ENCODE data around the gene STK39. TPM values are rescaled to one million over a fixed set of nuclear protein-coding genes. Genes with fewer than 3 reads are reported as not detected.

The STK39 gene
- total and polyA plus RNA-seq, 9 of the 15 experiments (the other 6 are each of a cell fraction or from before 2014, with no cell fraction given): 0.19 to 0.76 (median 0.51) TPM

DNA sequence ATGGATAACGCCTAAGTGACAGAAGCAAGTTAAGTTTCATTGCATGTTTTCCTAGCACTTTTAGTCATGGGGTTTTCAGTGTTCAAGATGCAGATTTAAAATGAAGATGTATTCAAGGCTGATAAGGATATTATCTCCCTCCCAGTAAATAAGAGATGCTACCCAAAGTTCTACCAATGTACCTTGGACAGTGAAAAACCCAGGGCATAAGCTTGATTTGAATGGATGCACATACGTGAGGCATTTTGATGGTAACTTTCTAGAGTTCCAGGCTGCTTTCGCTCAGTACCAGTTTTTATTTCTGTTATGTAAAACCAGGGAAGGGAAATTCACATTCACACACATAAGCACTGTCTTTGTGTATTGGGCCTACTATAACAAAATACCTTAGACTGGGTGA, 90.3 kb downstream of the STK39 start:
- Histone ChIP-seq H3K9me1 (ENCODE audit: control insufficient read depth, insufficient read depth, low read length) (no peaks in the 10 kb centered on the region), H3K27me3 (ENCODE audit: control insufficient read depth in 2 of 2, insufficient read depth in 2 of 2, low read length in 2 of 2) (peaks cover 0 to 7% of the 10 kb centered on the region in 2 experiments; a peak in 1 of 5 replicates), H3K4me2 (ENCODE audit: insufficient read depth, low read length) (no peak overlapping the region), H3K27ac (ENCODE audit: extremely low read depth, low read depth, low read length) (no peak overlapping the region), H3K9me3 (replicated peaks; ENCODE audit: control insufficient read depth, insufficient read depth, low read depth, low read length) (no peaks in the 10 kb centered on the region), H2AFZ (ENCODE audit: low read depth, low read length) (no peak overlapping the region), H4K20me1 (replicated peaks; ENCODE audit: control insufficient read depth, insufficient read depth, low read length) (no peaks in the 10 kb centered on the region), H3K4me3 (no peak overlapping the region), H3K4me1 (replicated peaks in 1 of 2; ENCODE audit: control insufficient read depth in 2 of 2, insufficient read depth in 2 of 2, low read length in 2 of 2) (no peaks in the 10 kb centered on the region), H3K36me3 (ENCODE audit: control insufficient read depth, insufficient read depth, low read length) (no peaks in the 10 kb centered on the region), H3K79me2 (ENCODE audit: control insufficient read depth, insufficient read depth, low read length) (no peaks in the 10 kb centered on the region), H3K9ac (ENCODE audit: insufficient read depth in 1 of 2, low read depth in 2 of 2, low read length in 2 of 2) (no peak overlapping the region)
- no TSS peak for BruUV-seq (replicated peaks)
- FAIRE-seq: no peak
- no peak for ATAC-seq
- ChIA-PET POLR2A (interaction anchor here (0.6 to 0.7 kb wide), 2 partner anchors 35 to 1714 kb away, joined by 3 read pairs; no protein-coding TSS in a partner anchor), CTCF (ENCODE audit: low intra/inter-chr PET ratio) (no interaction called here)
- intact Hi-C loops (cut with micrococcal nuclease): no loop called here
- in situ Hi-C loops (cut with MboI): no loop called here
- WGBS (ENCODE audit: insufficient coverage, low coverage, missing lambda C conversion rate): 0% methylated on average over 3 of the region's 3 CpGs
- DNase-seq (ENCODE audit: extremely low read depth in 1 of 4, low spot score in 3 of 4): no peak
- TF ChIP-seq NCOA1 (IDR thresholded peaks at IDR 0.05; ENCODE audit: low read depth): no peak
- no peak for TF ChIP-seq SETDB1 (IDR thresholded peaks at IDR 0.05; ENCODE audit: low read length)
- TF ChIP-seq, protein P1, sequence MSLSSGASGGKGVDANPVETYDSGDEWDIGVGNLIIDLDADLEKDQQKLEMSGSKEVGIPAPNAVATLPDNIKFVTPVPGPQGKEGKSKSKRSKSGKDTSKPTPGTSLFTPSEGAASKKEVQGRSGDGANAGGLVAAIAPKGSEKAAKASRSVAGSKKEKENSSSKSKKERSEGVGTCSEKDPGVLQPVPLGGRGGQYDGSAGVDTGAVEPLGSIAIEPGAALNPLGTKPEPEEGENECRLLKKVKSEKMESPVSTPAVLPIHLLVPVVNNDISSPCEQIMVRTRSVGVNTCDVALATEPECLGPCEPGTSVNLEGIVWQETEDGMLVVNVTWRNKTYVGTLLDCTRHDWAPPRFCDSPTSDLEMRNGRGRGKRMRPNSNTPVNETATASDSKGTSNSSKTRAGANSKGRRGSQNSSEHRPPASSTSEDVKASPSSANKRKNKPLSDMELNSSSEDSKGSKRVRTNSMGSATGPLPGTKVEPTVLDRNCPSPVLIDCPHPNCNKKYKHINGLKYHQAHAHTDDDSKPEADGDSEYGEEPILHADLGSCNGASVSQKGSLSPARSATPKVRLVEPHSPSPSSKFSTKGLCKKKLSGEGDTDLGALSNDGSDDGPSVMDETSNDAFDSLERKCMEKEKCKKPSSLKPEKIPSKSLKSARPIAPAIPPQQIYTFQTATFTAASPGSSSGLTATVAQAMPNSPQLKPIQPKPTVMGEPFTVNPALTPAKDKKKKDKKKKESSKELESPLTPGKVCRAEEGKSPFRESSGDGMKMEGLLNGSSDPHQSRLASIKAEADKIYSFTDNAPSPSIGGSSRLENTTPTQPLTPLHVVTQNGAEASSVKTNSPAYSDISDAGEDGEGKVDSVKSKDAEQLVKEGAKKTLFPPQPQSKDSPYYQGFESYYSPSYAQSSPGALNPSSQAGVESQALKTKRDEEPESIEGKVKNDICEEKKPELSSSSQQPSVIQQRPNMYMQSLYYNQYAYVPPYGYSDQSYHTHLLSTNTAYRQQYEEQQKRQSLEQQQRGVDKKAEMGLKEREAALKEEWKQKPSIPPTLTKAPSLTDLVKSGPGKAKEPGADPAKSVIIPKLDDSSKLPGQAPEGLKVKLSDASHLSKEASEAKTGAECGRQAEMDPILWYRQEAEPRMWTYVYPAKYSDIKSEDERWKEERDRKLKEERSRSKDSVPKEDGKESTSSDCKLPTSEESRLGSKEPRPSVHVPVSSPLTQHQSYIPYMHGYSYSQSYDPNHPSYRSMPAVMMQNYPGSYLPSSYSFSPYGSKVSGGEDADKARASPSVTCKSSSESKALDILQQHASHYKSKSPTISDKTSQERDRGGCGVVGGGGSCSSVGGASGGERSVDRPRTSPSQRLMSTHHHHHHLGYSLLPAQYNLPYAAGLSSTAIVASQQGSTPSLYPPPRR (CRISPR knock-in tag; IDR thresholded peaks at IDR 0.05; ENCODE audit: borderline replicate concordance): no peak
- TF ChIP-seq TFAM (CRISPR knock-in tag; conservative IDR thresholded peaks at IDR 0.05): no peak
- TF ChIP-seq, protein P2, sequence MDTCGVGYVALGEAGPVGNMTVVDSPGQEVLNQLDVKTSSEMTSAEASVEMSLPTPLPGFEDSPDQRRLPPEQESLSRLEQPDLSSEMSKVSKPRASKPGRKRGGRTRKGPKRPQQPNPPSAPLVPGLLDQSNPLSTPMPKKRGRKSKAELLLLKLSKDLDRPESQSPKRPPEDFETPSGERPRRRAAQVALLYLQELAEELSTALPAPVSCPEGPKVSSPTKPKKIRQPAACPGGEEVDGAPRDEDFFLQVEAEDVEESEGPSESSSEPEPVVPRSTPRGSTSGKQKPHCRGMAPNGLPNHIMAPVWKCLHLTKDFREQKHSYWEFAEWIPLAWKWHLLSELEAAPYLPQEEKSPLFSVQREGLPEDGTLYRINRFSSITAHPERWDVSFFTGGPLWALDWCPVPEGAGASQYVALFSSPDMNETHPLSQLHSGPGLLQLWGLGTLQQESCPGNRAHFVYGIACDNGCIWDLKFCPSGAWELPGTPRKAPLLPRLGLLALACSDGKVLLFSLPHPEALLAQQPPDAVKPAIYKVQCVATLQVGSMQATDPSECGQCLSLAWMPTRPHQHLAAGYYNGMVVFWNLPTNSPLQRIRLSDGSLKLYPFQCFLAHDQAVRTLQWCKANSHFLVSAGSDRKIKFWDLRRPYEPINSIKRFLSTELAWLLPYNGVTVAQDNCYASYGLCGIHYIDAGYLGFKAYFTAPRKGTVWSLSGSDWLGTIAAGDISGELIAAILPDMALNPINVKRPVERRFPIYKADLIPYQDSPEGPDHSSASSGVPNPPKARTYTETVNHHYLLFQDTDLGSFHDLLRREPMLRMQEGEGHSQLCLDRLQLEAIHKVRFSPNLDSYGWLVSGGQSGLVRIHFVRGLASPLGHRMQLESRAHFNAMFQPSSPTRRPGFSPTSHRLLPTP (IDR thresholded peaks at IDR 0.05; ENCODE audit: borderline replicate concordance, extremely low read depth, insufficient read length): no peak
- TF ChIP-seq PML (IDR thresholded peaks at IDR 0.05; ENCODE audit: low read length): no peak
- TF ChIP-seq KHSRP (IDR thresholded peaks at IDR 0.05): no peak

Data from K562 (cell line).